HEK293 (cell line): ENCODE results near the gene SIX2.

Experiments used
- BCL11A ChIP-seq: fragments of 450-650 bp; formaldehyde crosslinking; IDR thresholded peaks from 2 replicates; pipeline ENCODE4 v1.5.1; 2016; ENCODE audit warnings: low read depth, missing biosample characterization, missing genetic modification characterization
- MEIS1 ChIP-seq: sonication (generic); formaldehyde crosslinking; IDR thresholded peaks from 2 replicates; pipeline ENCODE4 v1.8.1; 2022; ENCODE audit warnings: missing genetic modification reagents, mild to moderate bottlenecking, borderline replicate concordance
- ZNF138 ChIP-seq: fragments of 450-650 bp; formaldehyde crosslinking; IDR thresholded peaks from 2 replicates; pipeline ENCODE4 v1.5.1; 2016; ENCODE audit warnings: missing biosample characterization, missing genetic modification characterization, borderline replicate concordance
- ZNF24 ChIP-seq: fragments of 450-650 bp; formaldehyde crosslinking; IDR thresholded peaks from 2 replicates; pipeline ENCODE4 v1.5.1; 2016; ENCODE audit warnings: missing biosample characterization, missing genetic modification characterization
- ZNF274 ChIP-seq, 2 experiments: fragments of 200-500 bp in 1 of 2; fragments of 450-650 bp in 1 of 2; sonication (Bioruptor generic) in 1 of 2; formaldehyde crosslinking in 1 of 2; IDR thresholded peaks; 2 replicates each; pipeline versions ENCODE4 v1.5.1 to v1.6.1; 2014 to 2016; ENCODE audit warnings: borderline replicate concordance in 1 of 2, inconsistent platforms in 1 of 2, low read length in 1 of 2, missing biosample characterization in 1 of 2, missing genetic modification characterization in 1 of 2
- ZNF292 ChIP-seq: fragments of 450-650 bp; formaldehyde crosslinking; IDR thresholded peaks from 2 replicates; pipeline ENCODE4 v1.5.1; 2016; ENCODE audit warnings: low read depth, missing biosample characterization, missing genetic modification characterization, borderline replicate concordance
- ZNF391 ChIP-seq: fragments of 450-650 bp; formaldehyde crosslinking; IDR thresholded peaks from 2 replicates; pipeline ENCODE4 v1.5.1; 2016; ENCODE audit warnings: low read depth, missing biosample characterization, missing genetic modification characterization, borderline replicate concordance
- ZNF561 ChIP-seq: fragments of 450-650 bp; IDR thresholded peaks from 2 replicates; pipeline ENCODE4 v1.5.1; 2018; ENCODE audit warnings: missing biosample characterization, missing genetic modification characterization, borderline replicate concordance
- ZNF747 ChIP-seq: fragments of 450-650 bp; formaldehyde crosslinking; IDR thresholded peaks from 2 replicates; pipeline ENCODE4 v1.5.1; 2016; ENCODE audit warnings: missing biosample characterization, missing genetic modification characterization
- TF ChIP-seq, protein P1 (sequence below): fragments of 450-650 bp; formaldehyde crosslinking; IDR thresholded peaks from 2 replicates; pipeline ENCODE4 v1.5.1; 2016; ENCODE audit warnings: missing biosample characterization, missing genetic modification characterization
- TF ChIP-seq, protein P2 (sequence below): fragments of 450-650 bp; formaldehyde crosslinking; IDR thresholded peaks from 2 replicates; pipeline ENCODE4 v1.5.1; 2016; ENCODE audit warnings: missing biosample characterization, missing genetic modification characterization
- TF ChIP-seq, protein P3 (sequence below): fragments of 450-650 bp; formaldehyde crosslinking; IDR thresholded peaks from 2 replicates; pipeline ENCODE4 v1.5.1; 2016; ENCODE audit warnings: missing biosample characterization, missing genetic modification characterization
- TF ChIP-seq, protein P4 (sequence below): fragments of 450-650 bp; formaldehyde crosslinking; optimal IDR thresholded peaks from 2 replicates; pipeline ENCODE3; 2016; ENCODE audit warnings: missing biosample characterization, mild to moderate bottlenecking, missing genetic modification characterization

DNA sequence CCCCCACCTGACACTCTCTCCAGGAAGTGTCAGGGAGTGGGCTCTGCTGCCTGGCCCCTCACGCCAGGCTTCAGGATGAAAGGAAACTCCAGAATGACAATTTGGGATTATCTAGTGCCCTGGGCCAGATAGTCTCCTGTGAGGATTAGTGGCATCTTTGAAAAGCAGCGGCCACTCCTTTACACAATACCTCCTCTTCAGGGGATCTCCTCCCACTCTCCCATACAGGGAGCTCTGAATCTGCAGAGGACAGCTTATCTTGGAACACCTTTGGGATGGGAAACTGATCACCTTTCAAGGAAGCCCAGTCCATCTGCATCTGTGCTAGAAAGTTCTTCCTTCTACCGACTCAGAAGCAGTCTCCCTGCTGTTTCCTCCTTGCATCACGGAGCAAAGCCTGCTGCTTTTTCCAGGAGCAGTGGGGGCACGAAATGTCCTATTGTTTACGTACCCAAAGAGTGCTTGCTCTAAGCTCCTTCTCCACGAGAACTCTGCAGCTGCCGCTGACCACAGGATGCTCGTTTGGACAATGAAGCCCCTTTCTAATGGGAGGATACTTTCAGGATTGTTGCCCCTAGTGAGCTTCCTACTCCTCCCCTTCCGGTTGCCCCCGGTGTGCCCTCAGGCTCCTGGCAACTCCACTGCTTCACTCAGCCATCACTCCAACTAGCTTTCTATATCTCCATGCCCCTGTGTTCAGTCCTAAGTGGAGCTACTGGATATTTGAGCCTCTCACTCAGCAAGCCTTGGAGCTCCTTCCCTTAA lies 36.3 kb downstream of the SIX2 start:
- TF ChIP-seq ZNF747 (no peak), MEIS1 (CRISPR knock-in tag) (no peak), ZNF391 (tag by site-specific recombination) (no peak), ZNF24 (no peak), ZNF274 (IDR thresholded peaks at IDR 0.05; ENCODE audit: low read length) (no peak), ZNF274 (tag by site-specific recombination; IDR thresholded peaks at IDR 0.05; ENCODE audit: borderline replicate concordance) (no peak), ZNF561 (no peak), ZNF138 (tag by site-specific recombination) (no peak), BCL11A (tag by site-specific recombination) (no peak), ZNF292 (no peak)
- TF ChIP-seq, protein P1, sequence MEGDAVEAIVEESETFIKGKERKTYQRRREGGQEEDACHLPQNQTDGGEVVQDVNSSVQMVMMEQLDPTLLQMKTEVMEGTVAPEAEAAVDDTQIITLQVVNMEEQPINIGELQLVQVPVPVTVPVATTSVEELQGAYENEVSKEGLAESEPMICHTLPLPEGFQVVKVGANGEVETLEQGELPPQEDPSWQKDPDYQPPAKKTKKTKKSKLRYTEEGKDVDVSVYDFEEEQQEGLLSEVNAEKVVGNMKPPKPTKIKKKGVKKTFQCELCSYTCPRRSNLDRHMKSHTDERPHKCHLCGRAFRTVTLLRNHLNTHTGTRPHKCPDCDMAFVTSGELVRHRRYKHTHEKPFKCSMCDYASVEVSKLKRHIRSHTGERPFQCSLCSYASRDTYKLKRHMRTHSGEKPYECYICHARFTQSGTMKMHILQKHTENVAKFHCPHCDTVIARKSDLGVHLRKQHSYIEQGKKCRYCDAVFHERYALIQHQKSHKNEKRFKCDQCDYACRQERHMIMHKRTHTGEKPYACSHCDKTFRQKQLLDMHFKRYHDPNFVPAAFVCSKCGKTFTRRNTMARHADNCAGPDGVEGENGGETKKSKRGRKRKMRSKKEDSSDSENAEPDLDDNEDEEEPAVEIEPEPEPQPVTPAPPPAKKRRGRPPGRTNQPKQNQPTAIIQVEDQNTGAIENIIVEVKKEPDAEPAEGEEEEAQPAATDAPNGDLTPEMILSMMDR (tag by site-specific recombination), result no peak
- TF ChIP-seq, protein P2, sequence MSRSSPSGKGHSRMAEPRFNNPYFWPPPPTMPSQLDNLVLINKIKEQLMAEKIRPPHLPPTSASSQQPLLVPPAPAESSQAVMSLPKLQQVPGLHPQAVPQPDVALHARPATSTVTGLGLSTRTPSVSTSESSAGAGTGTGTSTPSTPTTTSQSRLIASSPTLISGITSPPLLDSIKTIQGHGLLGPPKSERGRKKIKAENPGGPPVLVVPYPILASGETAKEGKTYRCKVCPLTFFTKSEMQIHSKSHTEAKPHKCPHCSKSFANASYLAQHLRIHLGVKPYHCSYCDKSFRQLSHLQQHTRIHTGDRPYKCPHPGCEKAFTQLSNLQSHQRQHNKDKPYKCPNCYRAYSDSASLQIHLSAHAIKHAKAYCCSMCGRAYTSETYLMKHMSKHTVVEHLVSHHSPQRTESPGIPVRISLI (tag by site-specific recombination), result no peak
- TF ChIP-seq, protein P3, sequence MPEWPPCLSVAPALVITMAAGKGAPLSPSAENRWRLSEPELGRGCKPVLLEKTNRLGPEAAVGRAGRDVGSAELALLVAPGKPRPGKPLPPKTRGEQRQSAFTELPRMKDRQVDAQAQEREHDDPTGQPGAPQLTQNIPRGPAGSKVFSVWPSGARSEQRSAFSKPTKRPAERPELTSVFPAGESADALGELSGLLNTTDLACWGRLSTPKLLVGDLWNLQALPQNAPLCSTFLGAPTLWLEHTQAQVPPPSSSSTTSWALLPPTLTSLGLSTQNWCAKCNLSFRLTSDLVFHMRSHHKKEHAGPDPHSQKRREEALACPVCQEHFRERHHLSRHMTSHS (tag by site-specific recombination), result no peak
- TF ChIP-seq, protein P4, sequence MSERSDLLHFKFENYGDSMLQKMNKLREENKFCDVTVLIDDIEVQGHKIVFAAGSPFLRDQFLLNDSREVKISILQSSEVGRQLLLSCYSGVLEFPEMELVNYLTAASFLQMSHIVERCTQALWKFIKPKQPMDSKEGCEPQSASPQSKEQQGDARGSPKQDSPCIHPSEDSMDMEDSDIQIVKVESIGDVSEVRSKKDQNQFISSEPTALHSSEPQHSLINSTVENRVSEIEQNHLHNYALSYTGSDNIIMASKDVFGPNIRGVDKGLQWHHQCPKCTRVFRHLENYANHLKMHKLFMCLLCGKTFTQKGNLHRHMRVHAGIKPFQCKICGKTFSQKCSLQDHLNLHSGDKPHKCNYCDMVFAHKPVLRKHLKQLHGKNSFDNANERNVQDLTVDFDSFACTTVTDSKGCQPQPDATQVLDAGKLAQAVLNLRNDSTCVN, result no peak
